Gastroesophageal sphincter (tissue), 4 donors: ENCODE results near the gene PPM1B. TPM values are rescaled to one million over a fixed set of nuclear protein-coding genes. Genes with fewer than 3 reads are reported as not detected.

Experiments used
- ATAC-seq: fragments of 150-250 bp; one replicate; pipeline ENCODE4 v1.9.1; 2016; ENCODE audit warnings: mild to moderate bottlenecking, moderate library complexity
- H3K27ac ChIP-seq, 4 donors: fragments of 200-600 bp; sonication (generic) in 3 of 4; 1 replicate in 3 of 4; 2 replicates in 1 of 4; pipeline ENCODE4 v1.5.1; 2016 to 2019
- H3K27me3 ChIP-seq: fragments of 200-600 bp; sonication (generic); one replicate; pipeline ENCODE4 v1.5.1; 2019
- H3K36me3 ChIP-seq, 2 donors: fragments of 200-600 bp; sonication (generic); one replicate each; pipeline ENCODE4 v1.5.1; 2019; ENCODE audit warnings: control low read depth in 1 of 2
- H3K4me1 ChIP-seq, 3 donors: fragments of 200-600 bp; sonication (generic); 1 replicate in 2 of 3; 2 replicates in 1 of 3; pipeline ENCODE4 v1.5.1; 2016 to 2019; ENCODE audit warnings: control low read depth in 2 of 3
- H3K4me3 ChIP-seq, 2 donors: fragments of 200-600 bp; sonication (generic); one replicate each; pipeline ENCODE4 v1.5.1; 2019; ENCODE audit warnings: mild to moderate bottlenecking in 1 of 2, moderate library complexity in 1 of 2
- H3K9me3 ChIP-seq, 3 donors: fragments of 200-600 bp; sonication (generic); one replicate each; pipeline ENCODE4 v1.5.1; 2017 to 2019; ENCODE audit warnings: control low read depth in 2 of 3
- EP300 ChIP-seq: sonication (generic); formaldehyde crosslinking; IDR thresholded peaks from one replicate; pipeline ENCODE4 v1.6.1; 2017; ENCODE audit warnings: antibody characterized with exemption, mild to moderate bottlenecking
- POLR2A ChIP-seq, 2 donors: fragments of 450-650 bp; IDR thresholded peaks; one replicate each; pipeline ENCODE4 v1.6.1; 2017; ENCODE audit warnings: antibody characterized with exemption in 2 of 2, mild to moderate bottlenecking in 2 of 2, moderate library complexity in 1 of 2
- POLR2AphosphoS5 ChIP-seq: sonication (generic); formaldehyde crosslinking; IDR thresholded peaks from one replicate; pipeline ENCODE4 v1.6.1; 2017; ENCODE audit warnings: antibody characterized with exemption
- WGBS, 2 donors: methylation state at CpG; one replicate each; pipeline ENCODE4 v1.1.5; 2018; ENCODE audit warnings: low coverage in 1 of 2; 5-methylcytosine and 5-hydroxymethylcytosine counted together
- total RNA-seq, 4 donors: library from RNA; depleted of rRNA; stranded (reverse); fragments of >200 nt; gene quantifications; one replicate each; pipeline ENCODE4 v1.1.0, GENCODE V29; 2016
- TF ChIP-seq, protein P1 (sequence below), 4 experiments: fragments of 200-600 bp in 2 of 4; fragments of 450-650 bp in 2 of 4; sonication (generic) in 1 of 4; IDR thresholded peaks; one replicate each; pipeline ENCODE4 v1.5.1; 2017 to 2019; ENCODE audit warnings: antibody characterized with exemption in 4 of 4, mild to moderate bottlenecking in 2 of 4, moderate library complexity in 2 of 4

PPM1B gene
- total RNA-seq, 4 donors from 2014 or later, result 62.9 to 125 (median 81.3) TPM

DNA sequence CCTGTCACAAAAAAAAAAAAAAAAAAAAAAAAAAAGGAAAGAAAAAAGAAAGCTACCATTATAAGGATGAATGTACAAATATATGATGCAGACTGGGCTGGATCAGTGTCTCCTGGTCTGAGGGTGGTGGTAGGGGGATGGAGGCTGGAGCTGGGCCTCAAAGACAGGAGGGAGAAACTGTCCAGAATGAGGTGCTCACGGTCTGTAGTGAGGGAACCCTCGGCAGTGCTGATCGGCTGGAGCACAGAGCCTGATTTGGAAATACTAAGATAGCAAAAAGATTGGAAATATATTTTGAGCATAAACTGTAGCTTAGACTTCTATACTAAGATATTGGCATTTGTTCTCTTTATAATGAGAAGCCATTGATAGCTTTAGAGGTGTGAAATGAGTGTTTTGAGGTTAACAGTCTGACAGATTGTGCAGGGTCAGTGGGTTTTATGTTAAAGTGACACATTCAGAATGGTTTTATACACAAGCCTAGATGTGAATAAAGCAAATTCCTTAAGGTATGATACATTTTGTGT is 98.7 kb downstream of the PPM1B start:
- no peaks in the 10 kb centered on the region for H3K27me3 ChIP-seq
- no peak overlapping the region for H3K4me3 ChIP-seq
- H3K36me3 ChIP-seq, result no peaks in the 10 kb centered on the region
- WGBS, 2 donors, result 71 to 79% methylated on average over 3 of the region's 3 CpGs
- peaks cover 0 to 10% (median 0%) of the 10 kb centered on the region in 3 donors for H3K4me1 ChIP-seq
- no peak for ATAC-seq
- no peaks in the 10 kb centered on the region for H3K9me3 ChIP-seq
- peak overlapping the region in 3 of 4 donors; percentile 28 to 68 (median 64) for H3K27ac ChIP-seq
- no peak for TF ChIP-seq EP300
- TF ChIP-seq, protein P1, sequence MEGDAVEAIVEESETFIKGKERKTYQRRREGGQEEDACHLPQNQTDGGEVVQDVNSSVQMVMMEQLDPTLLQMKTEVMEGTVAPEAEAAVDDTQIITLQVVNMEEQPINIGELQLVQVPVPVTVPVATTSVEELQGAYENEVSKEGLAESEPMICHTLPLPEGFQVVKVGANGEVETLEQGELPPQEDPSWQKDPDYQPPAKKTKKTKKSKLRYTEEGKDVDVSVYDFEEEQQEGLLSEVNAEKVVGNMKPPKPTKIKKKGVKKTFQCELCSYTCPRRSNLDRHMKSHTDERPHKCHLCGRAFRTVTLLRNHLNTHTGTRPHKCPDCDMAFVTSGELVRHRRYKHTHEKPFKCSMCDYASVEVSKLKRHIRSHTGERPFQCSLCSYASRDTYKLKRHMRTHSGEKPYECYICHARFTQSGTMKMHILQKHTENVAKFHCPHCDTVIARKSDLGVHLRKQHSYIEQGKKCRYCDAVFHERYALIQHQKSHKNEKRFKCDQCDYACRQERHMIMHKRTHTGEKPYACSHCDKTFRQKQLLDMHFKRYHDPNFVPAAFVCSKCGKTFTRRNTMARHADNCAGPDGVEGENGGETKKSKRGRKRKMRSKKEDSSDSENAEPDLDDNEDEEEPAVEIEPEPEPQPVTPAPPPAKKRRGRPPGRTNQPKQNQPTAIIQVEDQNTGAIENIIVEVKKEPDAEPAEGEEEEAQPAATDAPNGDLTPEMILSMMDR (IDR thresholded peaks at IDR 0.05), result no peak
- TF ChIP-seq POLR2AphosphoS5, result no peak
- TF ChIP-seq POLR2A (IDR thresholded peaks at IDR 0.05), result no peak

GRCh38 chr2:44267796-44268648 is 99.3 kb downstream of the PPM1B start:
- H3K36me3 ChIP-seq, result no peaks in the 10 kb centered on the region
- H3K27me3 ChIP-seq, result no peaks in the 10 kb centered on the region
- no peaks in the 10 kb centered on the region for H3K9me3 ChIP-seq
- TF ChIP-seq POLR2A (IDR thresholded peaks at IDR 0.05) (no peak), POLR2AphosphoS5 (peak; percentile 84)
- TF ChIP-seq, protein P1 (IDR thresholded peaks at IDR 0.05), result no peak
- peak overlapping the region; percentile 28 to 68 (median 63) for H3K27ac ChIP-seq
- peaks cover 0 to 10% (median 0%) of the 10 kb centered on the region in 3 donors for H3K4me1 ChIP-seq
- ATAC-seq, result peak; percentile 84
- WGBS, 2 donors, result 56 to 63% methylated on average over 5 to 7 of the region's 7 CpGs
- no peak overlapping the region for H3K4me3 ChIP-seq

DNA sequence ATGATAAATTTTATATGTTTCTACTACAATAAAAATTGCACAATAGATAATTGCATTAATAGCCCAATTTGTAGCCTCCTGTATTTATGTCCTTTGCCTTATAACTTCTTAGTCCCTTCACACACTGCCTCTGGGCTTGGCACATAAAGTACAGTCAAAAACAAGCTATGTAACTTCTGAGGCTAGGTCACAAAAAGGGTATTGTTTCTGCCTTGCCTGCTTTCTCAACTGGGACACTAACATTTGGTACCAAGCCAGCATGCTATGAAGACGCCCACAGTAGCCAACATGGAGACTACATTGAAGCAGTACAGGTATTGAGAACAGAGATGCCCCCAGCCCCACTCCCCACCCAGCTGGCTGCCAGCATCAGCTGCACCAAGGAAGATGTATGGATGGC is 101.2 kb downstream of the PPM1B start:
- H3K9me3 ChIP-seq, result no peaks in the 10 kb centered on the region
- TF ChIP-seq POLR2AphosphoS5 (no peak), POLR2A (IDR thresholded peaks at IDR 0.05) (no peak), EP300 (no peak)
- TF ChIP-seq, protein P1 (IDR thresholded peaks at IDR 0.05), result no peak
- peaks cover 0 to 10% (median 0%) of the 10 kb centered on the region in 3 donors for H3K4me1 ChIP-seq
- H3K4me3 ChIP-seq, result no peak overlapping the region
- ATAC-seq, result no peak
- no peak overlapping the region for H3K27ac ChIP-seq
- H3K36me3 ChIP-seq, result no peaks in the 10 kb centered on the region
- no peaks in the 10 kb centered on the region for H3K27me3 ChIP-seq
- WGBS, 2 donors, result 75 to 80% methylated on average over 1 of the region's 1 CpG

DNA sequence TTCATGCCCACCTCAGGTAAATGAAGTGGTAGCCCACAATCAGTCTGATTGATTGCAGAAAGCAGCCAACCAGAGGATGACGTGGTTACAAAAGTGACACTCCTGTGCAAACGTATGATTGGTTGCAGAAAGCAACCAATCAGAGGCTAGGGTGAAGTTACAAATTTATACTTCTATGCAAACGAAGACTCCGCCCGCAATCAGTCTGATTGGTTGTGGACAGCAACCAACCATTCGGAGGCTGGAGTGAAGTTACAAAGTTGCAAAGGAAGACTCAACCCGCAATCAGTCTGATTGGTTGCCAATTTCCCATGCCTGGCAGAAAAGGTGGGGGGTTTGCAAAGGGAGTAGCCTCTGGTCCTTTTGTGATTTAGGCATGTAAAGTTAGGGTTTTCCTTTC is 102.6 kb downstream of the PPM1B start:
- Histone ChIP-seq H3K4me3 (no peak overlapping the region), H3K27ac (no peak overlapping the region), H3K4me1 (peaks cover 0 to 10% (median 0%) of the 10 kb centered on the region in 3 donors), H3K9me3 (no peaks in the 10 kb centered on the region), H3K27me3 (no peaks in the 10 kb centered on the region), H3K36me3 (no peaks in the 10 kb centered on the region)
- TF ChIP-seq POLR2AphosphoS5, result no peak
- TF ChIP-seq POLR2A (IDR thresholded peaks at IDR 0.05), result no peak
- TF ChIP-seq EP300, result no peak
- TF ChIP-seq, protein P1 (IDR thresholded peaks at IDR 0.05), result no peak
- WGBS, 2 donors, result 92 to 96% methylated on average over 2 to 7 of the region's 7 CpGs
- no peak for ATAC-seq
